Measurements from ENCODE around the gene ZFYVE1.

GRCh38 chr14:72939630-72940029 is 87.3 kb downstream of the ZFYVE1 start:
- no peak for TF ChIP-seq POLR2A (IDR thresholded peaks at IDR 0.05)
- TF ChIP-seq, protein P1, sequence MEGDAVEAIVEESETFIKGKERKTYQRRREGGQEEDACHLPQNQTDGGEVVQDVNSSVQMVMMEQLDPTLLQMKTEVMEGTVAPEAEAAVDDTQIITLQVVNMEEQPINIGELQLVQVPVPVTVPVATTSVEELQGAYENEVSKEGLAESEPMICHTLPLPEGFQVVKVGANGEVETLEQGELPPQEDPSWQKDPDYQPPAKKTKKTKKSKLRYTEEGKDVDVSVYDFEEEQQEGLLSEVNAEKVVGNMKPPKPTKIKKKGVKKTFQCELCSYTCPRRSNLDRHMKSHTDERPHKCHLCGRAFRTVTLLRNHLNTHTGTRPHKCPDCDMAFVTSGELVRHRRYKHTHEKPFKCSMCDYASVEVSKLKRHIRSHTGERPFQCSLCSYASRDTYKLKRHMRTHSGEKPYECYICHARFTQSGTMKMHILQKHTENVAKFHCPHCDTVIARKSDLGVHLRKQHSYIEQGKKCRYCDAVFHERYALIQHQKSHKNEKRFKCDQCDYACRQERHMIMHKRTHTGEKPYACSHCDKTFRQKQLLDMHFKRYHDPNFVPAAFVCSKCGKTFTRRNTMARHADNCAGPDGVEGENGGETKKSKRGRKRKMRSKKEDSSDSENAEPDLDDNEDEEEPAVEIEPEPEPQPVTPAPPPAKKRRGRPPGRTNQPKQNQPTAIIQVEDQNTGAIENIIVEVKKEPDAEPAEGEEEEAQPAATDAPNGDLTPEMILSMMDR (IDR thresholded peaks at IDR 0.05) = no peak
